ENCODE data around the gene DCBLD1. TPM values are rescaled to one million over a fixed set of nuclear protein-coding genes. Genes with fewer than 3 reads are reported as not detected.
A peak's percentile ranks its signal among the peaks of the same experiment; 100 is the strongest.

The DCBLD1 gene
- total RNA-seq, 4 donors from 2014 or later, result 13.5 to 25.9 (median 21.2) TPM

GRCh38 chr6:117555882-117556498 lies 73.5 kb downstream of the DCBLD1 start:
- TF ChIP-seq POLR2A (IDR thresholded peaks at IDR 0.05), result no peak
- peak; percentile 65 to 93 (median 78) for TF ChIP-seq CTCF (IDR thresholded peaks at IDR 0.05)
- no peak overlapping the region for H3K4me3 ChIP-seq (replicated peaks in 1 of 3)
- intact Hi-C loops (cut with DNase I), result loop anchor here (2.0 to 10.0 kb wide), 2 partner anchors 71 to 107 kb away; partner anchors contain the start of gene DCBLD1
- H3K9me3 ChIP-seq, result no peaks in the 10 kb centered on the region
- no peaks in the 10 kb centered on the region for H3K27me3 ChIP-seq
- no peaks in the 10 kb centered on the region for H3K36me3 ChIP-seq
- WGBS, 2 donors, result 23 to 26% methylated on average over 5 of the region's 5 CpGs
- peak; percentile 37 to 41 for DNase-seq
- H3K27ac ChIP-seq, result no peak overlapping the region
- H3K4me1 ChIP-seq, result peaks cover 12 to 18% of the 10 kb centered on the region in 2 donors

GRCh38 chr6:117557951-117558350 lies 75.5 kb downstream of the DCBLD1 start:
- Histone ChIP-seq H3K4me3 (replicated peaks in 1 of 3) (no peak overlapping the region), H3K9me3 (no peaks in the 10 kb centered on the region), H3K27me3 (no peaks in the 10 kb centered on the region), H3K27ac (peak overlapping the region; percentile 26 to 89 (median 79)), H3K4me1 (peaks cover 12 to 27% of the 10 kb centered on the region in 2 donors), H3K36me3 (no peaks in the 10 kb centered on the region)
- WGBS, 2 donors, result 41 to 46% methylated on average over 3 of the region's 3 CpGs
- TF ChIP-seq POLR2A (IDR thresholded peaks at IDR 0.05), result no peak
- TF ChIP-seq CTCF (IDR thresholded peaks at IDR 0.05), result no peak
- DNase-seq, result peak; percentile 53 to 54
- intact Hi-C loops (cut with DNase I), result loop anchor here (2.0 to 10.0 kb wide), 2 partner anchors 73 to 109 kb away; partner anchors contain the start of gene DCBLD1

DNA sequence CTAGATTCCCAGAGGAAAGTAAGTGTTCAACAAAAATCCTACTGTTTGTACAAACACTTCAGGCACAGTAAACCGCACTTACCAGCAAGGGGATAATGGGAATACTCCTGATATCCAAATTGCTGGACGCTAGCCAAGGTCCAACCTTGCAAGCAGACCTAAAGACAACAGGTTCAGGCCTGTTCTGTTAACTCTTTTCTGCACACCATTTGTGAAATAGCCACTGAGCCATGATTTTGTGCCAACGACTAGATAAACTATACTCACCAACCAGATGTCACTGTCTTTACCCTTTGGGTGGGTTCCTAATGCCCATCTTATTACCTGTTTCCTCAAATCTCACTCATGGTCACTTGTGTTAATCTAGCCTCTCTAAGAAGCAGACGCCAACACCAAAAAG lies 76.3 kb downstream of the DCBLD1 start:
- Histone ChIP-seq H3K4me1 (peaks cover 12 to 27% of the 10 kb centered on the region in 2 donors), H3K36me3 (no peaks in the 10 kb centered on the region), H3K9me3 (no peaks in the 10 kb centered on the region), H3K4me3 (replicated peaks in 1 of 3) (no peak overlapping the region), H3K27me3 (no peaks in the 10 kb centered on the region), H3K27ac (peak overlapping the region; percentile 37 to 89 (median 79))
- 63 to 75% methylated on average over 4 of the region's 4 CpGs for WGBS, 2 donors
- TF ChIP-seq POLR2A (IDR thresholded peaks at IDR 0.05) (no peak), CTCF (IDR thresholded peaks at IDR 0.05) (no peak)
- peak; percentile 31 to 39 for DNase-seq
- intact Hi-C loops (cut with DNase I), result loop anchor here (10.0 kb wide), 1 partner anchor 74 kb away; the partner anchor contains the start of gene DCBLD1

DNA sequence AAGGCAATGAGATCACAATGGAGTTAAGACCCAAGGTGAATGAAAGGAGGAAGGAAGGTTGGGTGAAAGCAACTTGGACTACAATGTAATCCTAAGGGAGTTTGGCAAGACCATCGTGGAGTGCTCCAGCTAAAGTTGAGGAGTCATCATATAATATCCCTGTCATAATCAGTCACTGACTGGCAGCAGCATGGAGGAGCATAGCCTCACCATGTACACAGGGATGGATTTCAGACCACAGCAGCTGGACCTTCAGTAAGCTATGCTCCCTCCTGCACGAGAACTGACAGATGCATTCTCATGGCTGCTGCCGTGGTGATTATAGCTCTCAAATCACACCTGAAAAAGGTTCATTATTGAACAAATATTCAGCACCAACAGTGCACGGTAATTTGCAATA lies 76.8 kb downstream of the DCBLD1 start:
- Histone ChIP-seq H3K4me1 (peaks cover 12 to 27% of the 10 kb centered on the region in 2 donors), H3K36me3 (no peaks in the 10 kb centered on the region), H3K27ac (peak overlapping the region in 2 of 3 donors; percentile 37 to 79), H3K4me3 (replicated peaks in 1 of 3) (no peak overlapping the region), H3K27me3 (no peaks in the 10 kb centered on the region), H3K9me3 (no peaks in the 10 kb centered on the region)
- 85 to 87% methylated on average over 4 of the region's 4 CpGs for WGBS, 2 donors
- DNase-seq, result no peak
- no peak for TF ChIP-seq POLR2A (IDR thresholded peaks at IDR 0.05)
- no peak for TF ChIP-seq CTCF (IDR thresholded peaks at IDR 0.05)
- intact Hi-C loops (cut with DNase I), result loop anchor here (10.0 kb wide), 1 partner anchor 74 kb away; the partner anchor contains the start of gene DCBLD1

- intact Hi-C loops (cut with DNase I), result no loop called here
- no peak for DNase-seq
- TF ChIP-seq CTCF (IDR thresholded peaks at IDR 0.05) (no peak), POLR2A (IDR thresholded peaks at IDR 0.05) (no peak)
- Histone ChIP-seq H3K4me3 (replicated peaks in 1 of 3) (no peak overlapping the region), H3K27ac (peak overlapping the region in 2 of 3 donors; percentile 66 to 71), H3K9me3 (no peaks in the 10 kb centered on the region), H3K27me3 (no peaks in the 10 kb centered on the region), H3K4me1 (peaks cover 12 to 27% of the 10 kb centered on the region in 2 donors), H3K36me3 (peaks cover 0 to 2% of the 10 kb centered on the region in 2 donors)
- WGBS, 2 donors, result 39 to 53% methylated on average over 3 of the region's 3 CpGs
Observed at GRCh38 chr6:117561128-117561527, 78.7 kb downstream of the DCBLD1 start.

Data from thyroid gland (tissue), 4 donors.